Stimulated activated naive CD4-positive, alpha-beta T cell (primary cell): ENCODE data around the gene ITLN1.
"Not testable (repeated sequence)": the region's sequence is repeated elsewhere in the genome, so short reads cannot be mapped to it uniquely, and the experiment has no call there.

Source experiments
- DNase-seq, 6 experiments: peaks; one replicate each; lab custom pipeline; 2025; lab: John Stamatoyannopoulos, UW

ITLN1 gene

DNA sequence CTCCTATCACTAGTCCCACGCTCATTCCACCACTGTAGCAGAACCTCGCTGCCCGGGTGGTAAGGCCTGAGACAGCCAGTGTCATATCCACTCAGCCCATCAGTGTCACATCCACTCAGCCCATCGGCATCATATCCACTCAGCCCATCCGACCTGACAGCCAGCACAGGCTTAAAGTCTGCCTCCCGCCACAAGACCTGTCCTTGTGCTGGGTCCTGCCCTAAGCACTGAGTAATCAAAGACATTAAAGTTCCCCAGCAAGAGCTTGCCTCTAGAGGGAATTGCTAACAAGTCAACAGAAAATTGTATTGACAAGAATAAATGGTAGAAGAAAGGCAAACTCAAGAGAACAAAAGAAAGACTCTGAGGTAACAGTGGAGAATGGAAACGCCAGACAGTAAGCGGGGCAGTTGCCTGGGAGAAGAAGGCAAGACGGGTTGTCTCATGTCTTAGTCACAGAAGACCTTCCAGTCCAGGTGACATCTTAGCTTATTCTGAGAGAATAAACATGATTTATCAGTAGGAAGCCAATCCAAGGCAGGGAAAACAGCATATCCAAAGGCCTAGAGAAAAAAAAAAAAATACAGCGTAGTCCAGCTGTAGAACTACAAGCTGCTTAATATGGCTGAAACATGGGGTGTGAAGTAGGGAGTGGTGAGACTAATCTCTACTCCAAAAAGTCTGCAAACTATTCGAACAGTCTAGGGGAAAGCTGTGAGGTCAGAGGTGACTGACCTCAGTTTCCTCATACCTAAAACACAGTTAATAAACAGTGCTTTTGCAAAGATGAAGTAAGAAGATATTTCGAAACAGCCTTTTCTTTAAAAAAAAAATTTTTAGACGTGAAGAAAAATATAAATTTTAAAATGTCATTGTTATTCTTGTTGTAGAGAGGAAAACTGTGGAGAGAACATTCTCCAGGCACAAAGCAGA, 1.1 kb downstream of the ITLN1 start:
- DNase-seq: no peak

DNA sequence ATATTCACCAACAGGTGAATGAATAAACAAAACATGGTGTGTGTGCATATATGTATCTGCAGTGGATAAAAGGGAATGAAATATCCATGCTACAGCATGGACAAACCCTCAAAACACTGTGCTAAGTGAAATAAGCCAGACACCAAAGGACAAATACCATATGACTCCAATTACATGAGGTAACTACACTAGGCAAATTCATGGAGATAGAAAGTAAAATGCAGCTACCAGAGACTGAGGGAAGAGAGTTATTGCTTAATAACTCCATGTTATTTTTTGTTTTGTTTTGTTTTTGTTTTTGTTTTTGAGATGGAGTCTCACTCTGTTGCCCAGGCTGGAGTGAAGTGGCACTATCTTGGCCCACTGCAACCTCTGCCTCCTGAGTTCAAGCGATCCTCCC, 2.4 kb downstream of the ITLN1 start:
- DNase-seq: no peak

DNA sequence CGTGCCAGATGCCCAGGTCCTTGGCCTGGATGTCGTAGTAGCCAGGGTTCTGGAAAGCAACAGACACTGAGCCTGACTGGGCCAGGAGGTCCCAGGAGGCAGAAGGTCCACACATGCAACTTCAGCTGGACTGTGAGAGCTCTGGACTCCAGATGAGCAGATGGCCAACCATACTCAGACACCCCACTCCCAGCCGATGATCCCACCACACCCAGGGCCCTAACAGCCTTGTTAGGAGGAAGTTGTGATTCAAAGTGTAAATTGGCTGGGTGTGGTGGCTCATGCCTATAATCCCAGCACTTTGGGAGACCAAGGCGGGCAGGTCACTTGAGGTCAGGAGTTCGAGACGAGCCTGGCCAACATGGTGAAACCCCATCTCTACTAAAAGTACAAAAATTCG, 3.7 kb downstream of the ITLN1 start:
- DNase-seq: not testable (repeated sequence)

DNA sequence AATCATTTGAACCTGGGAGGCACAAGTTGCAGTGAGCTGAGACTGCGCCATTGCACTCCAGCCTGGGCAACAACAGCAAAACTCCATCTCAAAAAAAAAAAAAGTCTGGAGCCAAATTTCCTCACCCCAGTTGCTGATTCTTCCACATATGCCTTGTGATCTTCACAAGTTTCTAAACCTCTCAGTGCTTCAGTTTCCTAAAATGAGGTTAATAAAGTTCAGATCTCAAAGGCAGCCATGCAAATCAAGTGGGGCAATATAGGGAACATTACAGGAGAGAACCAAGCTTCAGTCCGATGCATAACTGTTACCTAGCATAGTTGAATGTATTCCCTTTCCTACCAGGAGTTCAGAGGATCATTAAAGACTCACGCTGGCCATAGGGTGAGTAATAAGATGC, 4.8 kb downstream of the ITLN1 start:
- no peak for DNase-seq

DNA sequence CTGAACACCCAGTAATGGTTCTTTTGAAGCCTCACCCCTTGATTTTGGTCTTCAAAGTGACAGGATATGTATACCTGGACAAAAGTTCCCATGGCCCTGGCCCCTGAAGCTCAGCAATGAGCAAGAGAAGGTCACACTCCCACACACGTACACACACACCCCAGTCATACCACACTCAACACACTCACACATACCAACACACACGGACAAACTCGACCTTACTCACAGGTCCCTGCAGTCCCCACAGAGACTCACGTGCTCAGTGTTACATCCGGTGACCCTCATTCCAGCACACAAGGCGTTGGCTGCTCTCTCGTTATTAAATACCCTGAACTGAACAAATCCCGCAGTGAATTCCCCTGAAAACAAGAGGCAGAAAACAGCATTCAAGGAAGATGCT, 5.9 kb downstream of the ITLN1 start:
- no peak for DNase-seq

DNA sequence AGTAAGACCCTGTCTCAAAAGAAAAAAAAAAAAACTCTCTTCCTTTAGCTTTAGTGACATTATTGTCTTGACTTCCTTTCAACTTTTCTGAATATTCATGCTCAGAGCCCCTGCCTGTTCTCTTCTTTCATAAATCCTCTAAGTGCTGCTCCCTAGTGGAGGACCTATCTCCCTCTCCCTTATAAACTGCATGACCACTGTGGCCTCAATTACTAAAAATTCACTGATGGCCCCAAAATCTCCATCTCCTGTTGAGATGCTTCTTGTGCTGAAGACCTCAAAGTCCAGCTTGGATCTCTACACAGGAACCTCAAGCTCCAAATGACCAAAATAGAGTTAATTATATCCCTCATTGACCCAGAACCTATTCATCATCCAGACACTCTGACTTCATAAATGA, 7.8 kb downstream of the ITLN1 start:
- DNase-seq: peak in 3 of 6 experiments; percentile 22 to 55 (median 49)

DNA sequence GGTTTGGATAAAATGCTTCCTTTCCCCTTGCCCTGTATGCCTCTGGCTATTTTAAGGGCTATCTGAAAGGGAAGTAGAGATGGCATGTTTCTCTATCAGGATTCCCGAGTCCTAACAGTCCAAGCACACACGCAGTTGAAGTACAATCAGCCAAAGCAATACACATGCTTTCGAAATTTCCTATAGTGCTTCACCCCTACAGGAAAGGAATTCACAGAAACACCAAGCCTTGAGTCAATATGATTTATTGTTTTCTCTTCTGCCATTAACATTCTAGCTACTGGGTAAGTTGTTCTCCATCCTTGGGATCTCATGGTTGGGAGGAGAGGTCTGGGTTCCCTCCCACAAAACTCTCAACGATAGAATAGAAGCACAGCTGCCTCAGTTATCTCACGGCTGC, 8.7 kb downstream of the ITLN1 start:
- no peak for DNase-seq

DNA sequence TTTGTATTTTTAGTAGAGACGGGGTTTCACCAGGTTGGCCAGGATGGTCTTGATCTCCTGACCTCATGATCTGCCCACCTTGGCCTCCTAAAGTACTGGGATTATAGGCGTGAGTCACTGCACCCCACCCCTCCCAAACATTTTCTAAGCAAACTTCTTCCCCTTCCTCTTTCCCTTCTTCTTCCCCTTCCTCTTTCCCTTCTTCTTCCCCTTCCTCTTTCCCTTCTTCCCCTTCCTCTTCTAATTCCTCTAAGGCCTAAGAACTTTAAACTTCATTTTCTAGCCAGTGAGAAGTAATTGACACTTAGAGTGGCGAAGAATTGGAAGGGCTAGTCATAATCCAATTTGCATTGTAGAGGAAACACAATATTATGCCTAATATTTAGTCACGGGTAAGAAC, 9.4 kb downstream of the ITLN1 start:
- DNase-seq: not testable (repeated sequence)

DNA sequence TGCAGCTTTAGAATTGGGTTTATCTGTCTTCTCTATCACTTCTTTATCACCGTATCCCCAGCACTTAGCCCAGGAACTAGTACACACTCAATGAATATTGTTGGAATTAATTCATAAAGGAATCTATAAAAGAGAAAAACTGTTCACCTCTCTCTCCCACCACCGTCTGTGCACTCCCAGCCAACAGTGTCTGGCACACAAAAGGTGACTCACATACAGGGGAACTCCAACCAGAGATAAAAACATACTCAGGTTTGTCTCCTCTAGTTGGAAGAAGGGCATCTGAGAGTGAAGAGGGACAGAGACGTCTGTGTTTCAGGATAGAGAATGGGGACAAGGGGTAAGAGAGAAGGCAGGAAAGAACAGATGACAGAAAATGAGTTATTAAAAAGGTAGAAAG, 10.0 kb downstream of the ITLN1 start:
- DNase-seq: no peak

DNA sequence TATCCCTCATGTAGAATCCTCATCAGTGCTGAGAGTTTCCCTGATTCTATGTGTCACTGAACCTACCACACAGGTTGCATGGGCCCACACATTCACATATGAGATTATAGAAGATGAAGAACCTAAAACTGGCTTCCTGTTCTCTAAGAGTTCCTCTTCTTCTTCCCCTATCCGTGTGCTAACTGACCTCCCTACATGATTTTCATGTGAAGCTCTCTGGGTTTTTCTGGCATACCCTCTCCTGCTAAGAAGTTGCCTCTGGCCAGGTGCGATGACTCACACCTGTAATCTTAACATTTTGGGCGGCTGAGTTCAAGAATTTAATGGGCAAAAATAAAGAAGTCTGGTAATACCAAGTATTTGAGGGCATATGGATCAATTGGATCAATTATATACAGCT, 16.8 kb downstream of the ITLN1 start:
- no peak for DNase-seq

DNA sequence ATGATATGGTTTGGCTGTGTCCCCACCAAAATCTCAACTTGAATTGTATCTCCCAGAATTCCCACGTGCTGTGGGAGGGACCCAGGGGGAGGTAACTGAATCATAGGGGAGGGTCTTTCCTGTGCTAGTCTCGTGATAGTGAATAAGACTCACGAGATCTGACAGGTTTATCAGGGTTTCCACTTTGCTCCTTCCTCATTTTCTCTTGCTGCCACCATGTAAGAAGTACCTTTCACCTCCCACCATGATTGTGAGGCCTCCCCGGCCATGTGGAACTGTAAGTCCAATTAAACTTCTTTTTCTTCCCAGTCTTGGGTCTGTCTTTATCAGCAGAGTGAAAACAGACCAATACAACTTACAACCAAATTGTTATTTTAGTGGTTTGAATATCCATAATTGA, 17.3 kb downstream of the ITLN1 start:
- DNase-seq: not testable (repeated sequence)

DNA sequence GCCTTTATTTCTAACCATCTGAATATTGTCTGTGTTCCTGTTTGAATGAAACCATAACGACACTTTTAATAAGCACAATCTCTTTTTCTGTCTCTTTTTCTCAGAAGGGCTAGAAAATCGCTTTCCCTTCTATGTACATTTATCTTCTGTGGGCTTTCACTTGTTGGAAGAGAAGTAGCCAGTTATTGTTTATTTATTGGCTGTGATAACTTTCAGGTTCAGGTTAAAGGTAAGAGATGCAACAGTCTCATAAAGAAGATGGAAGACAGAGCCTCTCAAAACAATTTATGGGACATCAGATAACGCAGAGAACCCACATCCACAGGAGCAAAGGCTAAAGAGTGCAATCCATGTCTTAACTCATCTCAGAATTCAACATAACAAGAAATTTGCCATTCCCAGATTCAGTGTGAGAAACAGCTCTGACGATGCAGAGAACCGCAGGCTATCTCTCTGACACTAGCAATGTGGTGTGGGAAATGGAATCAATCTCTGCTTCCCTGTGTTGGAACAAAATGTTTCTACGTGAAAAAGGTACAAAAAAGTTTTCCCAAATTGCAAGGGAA, 18.2 kb downstream of the ITLN1 start:
- DNase-seq: no peak

DNA sequence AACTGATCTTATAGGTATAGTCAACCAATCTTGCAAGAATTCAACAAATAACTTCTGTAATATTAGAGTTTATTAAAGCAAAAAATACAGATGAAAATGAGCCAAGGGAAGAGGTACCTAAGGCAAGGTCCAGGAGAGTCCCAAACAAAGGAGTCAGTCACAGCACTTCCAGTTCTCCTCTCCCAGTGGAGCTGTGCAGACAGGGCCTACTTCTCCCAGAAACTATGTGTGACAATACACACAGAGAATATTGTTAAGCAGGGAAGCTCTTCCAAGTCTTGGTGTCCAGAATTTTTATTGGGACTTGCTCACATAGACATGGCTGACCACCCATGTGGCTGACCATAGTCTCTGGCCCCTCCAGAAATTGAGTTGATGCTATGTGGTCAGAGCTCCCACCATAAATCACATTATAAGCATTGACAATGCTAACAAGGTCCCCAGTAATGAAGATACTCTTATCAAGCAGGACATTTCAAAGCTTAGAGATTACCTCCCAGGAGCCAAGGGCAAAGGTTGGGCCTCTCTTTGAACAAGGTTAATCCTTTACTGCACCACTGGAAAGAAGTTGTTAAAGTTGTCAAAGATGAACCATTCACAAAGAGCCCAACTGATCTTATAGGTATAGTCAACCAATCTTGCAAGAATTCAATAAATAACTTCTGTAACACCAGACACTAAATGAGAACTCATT, 18.8 kb downstream of the ITLN1 start:
- no peak for DNase-seq

DNA sequence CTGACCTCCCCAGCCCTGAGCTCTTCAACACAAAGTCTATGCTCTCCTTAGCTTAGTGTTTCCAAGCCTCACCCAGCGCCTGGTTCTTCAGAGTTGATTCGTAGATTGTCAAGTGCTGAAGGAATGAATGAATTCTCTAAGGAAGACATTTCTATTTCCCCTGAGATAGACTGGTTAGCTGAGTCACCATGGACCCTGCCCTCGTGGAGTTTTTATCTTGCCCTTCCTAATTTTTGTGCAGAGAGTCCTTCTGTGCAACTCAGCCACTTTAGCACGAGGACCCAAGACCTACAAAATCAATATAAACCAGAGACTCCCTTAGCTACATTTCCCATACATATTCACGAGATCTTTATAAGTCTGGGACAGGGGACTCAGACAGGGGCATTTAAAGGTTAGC, 19.6 kb downstream of the ITLN1 start:
- DNase-seq: no peak

DNA sequence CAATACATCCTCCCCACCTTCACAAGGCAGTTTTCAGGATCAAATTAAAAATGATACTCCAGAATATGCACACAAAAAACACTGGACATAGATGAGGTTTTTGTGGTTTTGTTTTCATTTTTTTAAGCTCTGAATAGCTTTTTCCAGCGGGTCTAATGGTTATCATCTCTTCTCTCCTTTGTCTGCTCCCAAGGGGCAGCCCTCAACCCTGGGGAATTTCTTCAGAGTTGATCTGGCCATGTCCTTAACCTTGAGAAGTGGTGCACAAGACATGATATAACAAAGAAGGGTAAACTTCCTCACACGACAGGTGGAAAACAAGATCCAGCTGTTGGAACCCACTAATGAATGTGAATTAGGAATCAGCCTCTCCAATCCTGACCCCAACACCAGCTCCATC, 20.8 kb downstream of the ITLN1 start:
- DNase-seq: no peak

DNA sequence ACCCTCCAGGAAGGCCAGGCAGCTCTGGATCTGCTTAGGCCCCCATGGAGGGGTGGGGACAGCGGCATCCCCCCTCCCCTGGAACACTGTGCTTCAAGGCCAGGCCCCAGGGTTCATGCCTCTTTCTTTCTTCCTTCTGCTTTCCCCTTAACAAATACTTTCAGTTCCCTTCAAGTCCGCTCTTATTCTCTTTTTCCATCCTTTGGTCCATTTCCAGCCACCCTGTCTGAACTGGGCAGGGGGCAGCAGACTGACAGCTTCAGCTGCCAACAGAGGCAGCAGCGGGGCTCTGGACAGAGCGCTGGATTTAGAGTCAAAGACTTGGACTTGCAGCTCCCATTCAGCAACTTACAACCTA, 21.2 kb downstream of the ITLN1 start:
- no peak for DNase-seq

DNA sequence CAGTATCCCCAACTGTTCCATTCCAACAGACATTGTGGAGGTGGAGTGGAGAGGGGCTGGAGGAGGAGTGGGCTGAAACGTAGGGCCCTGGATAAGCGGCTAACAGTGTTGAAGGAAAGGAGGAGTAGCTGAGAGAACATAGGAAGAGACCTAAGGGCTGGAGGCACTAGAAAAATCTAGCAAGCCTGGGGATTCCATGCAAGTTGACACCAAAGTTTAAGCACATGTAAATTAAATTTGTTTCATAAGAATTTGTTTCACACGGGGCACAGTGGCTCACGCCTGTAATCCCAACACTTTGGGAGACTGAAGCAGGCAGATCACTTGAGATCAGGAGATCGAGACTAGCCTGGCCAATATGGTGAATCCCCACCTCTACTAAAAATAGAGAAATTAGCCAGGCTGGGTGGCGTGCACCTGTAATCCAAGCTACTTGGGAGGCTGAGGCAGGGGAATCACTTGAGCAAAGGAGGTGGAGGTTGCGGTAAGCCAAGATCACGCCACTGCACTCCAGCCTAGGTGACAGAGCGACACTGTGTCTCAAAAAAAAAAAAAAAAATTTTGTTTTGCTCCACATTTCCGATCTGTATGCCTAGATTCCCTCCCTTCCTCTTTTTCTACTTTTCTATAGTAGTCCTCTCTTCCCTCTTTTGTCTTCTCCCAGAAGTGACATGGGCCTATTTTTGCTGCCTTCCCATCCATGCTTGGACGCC, 21.8 kb downstream of the ITLN1 start:
- no peak for DNase-seq

DNA sequence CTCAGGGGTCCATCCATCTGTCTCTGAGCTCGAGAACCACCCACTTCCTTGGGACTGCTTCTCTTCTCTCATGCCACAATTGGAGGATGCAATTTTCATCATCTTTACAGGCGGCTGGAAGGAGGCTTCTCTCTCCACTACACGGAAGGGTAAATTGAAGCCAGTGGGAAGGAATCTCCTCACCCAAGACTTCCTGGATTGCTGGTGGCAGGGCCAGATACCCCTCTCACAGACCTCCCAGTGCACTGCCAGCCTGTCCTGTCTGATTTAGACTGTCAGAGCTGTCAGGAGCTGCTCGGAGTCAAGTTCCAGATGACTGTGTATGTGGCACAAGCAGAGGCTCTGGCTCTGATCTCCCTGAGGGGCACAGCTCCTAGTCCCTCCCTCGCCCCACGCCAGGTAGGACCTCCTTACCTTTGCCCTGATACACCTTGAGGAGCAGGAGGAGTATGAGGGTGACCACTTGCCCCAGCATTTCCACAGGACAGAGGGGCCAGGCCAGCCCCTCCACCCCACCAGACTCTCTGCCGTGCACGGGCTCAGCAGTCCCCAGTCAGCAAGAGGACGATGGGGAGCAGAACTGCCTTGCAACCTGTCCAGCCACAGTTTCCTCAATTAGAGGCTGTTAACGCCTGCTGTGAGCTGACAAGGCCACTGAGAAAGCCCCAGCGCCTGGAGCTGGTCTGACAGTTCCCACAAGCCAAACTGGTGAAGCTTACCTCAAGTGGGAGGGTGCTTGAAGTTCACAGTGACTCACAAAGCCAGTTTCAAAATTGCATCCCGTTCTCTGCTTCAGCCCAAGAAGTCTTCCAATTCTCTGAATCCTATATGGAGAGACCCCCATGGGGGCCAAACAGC, 22.5 kb downstream of the ITLN1 start, which contains the start of gene CD244:
Gene CD244, minus strand, starts transcription at position 685 of the 858 bp plus-strand sequence. Its CDS starts 210 bp downstream, at position 475.
- no peak for DNase-seq

DNA sequence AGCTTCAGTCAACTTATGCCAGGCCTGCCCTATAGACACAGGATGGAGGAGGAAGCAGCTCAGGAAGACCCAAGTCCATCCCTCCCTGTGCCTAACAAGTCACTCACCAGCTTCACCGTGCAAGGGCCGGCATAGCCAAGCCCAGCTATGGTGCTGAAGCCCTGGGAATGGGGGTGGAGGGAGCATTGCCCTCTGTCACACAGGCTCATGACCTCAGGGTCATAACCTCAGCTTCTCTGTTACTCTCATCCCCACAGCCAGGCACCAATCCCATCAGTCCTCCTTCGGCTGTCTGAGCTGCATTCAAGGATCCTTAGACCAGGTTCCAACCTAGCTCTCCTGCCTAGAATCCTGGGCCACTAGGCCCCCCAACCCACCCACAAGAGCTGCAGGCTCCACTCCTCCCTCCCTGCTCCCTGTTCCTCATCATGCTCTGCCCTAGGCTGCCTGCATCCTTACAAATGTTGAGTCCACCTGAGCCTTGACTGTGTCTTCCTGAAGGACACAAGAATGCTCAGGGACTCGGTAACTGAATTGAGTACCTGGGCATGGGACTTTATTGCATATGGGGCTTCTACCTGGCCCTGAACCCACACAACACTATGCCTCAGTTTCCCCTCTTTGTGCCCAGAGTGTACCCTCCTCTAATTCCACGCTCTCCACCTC, 24.0 kb downstream of the ITLN1 start:
- no peak for DNase-seq

DNA sequence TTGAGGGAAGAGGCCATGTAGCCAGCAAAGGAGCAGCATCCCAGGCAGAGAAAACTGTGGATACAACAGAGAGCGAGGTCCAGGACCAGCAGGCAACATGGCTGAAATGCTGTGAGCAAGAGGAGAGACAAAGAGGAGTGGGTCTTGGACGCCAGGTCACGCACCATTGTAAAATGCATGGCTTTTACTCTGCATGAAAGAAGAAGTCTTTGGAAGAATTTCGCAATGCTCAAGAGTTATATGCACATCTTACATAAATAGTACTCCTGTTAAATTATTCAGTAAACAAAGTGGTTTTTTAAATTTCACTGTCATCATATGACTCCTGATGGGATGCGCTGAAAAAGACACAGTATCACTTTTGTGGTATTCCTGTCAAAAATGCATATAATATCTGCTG, 25.8 kb downstream of the ITLN1 start:
- no peak for DNase-seq

DNA sequence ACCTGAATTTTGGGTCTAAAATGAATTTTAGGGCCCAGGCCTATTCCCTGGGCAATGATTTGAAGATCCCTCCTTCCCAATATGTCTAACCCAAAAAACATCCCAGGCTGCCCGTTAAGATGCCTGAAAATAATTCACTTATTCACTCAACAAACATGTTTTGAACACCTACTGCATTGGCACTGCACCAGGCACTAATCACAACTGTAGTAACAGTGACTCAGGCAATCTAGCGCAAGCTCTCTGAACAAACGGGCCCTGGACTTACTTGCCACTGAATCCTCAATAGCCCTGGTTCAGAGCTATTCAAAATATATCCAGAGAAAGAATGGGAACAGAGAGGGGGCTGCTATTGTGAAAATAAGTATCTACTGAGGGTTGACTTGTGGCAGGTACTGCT, 26.5 kb downstream of the ITLN1 start:
- no peak for DNase-seq
